HCT116 (cell line): ENCODE data around the gene PLCB3. TPM values are rescaled to one million over a fixed set of nuclear protein-coding genes. Genes with fewer than 3 reads are reported as not detected.

Experiments used
- ATAC-seq: fragments of 200-7000 bp; cut with Tn5 transposase; 2 replicates; pipeline ENCODE4 v1.9.1; 2020; ENCODE audit warnings: mild to moderate bottlenecking, moderate library complexity
- BruUV-seq: library from RNA; stranded (reverse); fragments of 400-500 nt; replicated peaks from 2 replicates; lab custom pipeline; 2021; lab: Mats Ljungman, UMichigan
- CTCF ChIA-PET: fragments of 300-600 bp; sonication (Branson Sonifier 250); formaldehyde crosslinking; loops from one replicate; lab custom pipeline; 2021; ENCODE audit warnings: antibody characterized with exemption; lab: Charles Lee
- POLR2A ChIA-PET: fragments of 300-600, 350-600 bp; sonication (Branson Sonifier 250); formaldehyde crosslinking; loops from one replicate; lab custom pipeline; 2021; ENCODE audit warnings: antibody characterized with exemption; lab: Charles Lee
- RAD21 ChIA-PET, 2 experiments: fragments of 300-600 bp; sonication (Branson Sonifier 250); formaldehyde crosslinking; loops; one replicate each; lab custom pipeline; 2023; ENCODE audit warnings: low total read pairs in 2 of 2; ENCODE audit not compliant: uncharacterized antibody in 2 of 2, unreplicated experiment in 2 of 2, low non-redundant PET in 1 of 2; lab: Charles Lee
- DNase-seq: peaks from one replicate; pipeline ENCODE4 v3.0.0-alpha.2; 2010; ENCODE audit warnings: low read depth, low spot score
- H2AFZ ChIP-seq: fragments of 200-600 bp; shearing (Covaris generic), sonication (generic); 2 replicates; pipeline ENCODE4 v1.6.1; 2017; ENCODE audit warnings: low read depth, mixed run types, mixed read lengths, antibody characterized with exemption, low read length; ENCODE audit not compliant: poor library complexity, severe bottlenecking
- H3K27ac ChIP-seq: 2 replicates; pipeline ENCODE4 v1.5.1; 2012; ENCODE audit warnings: low read depth, low read length
- H3K27me3 ChIP-seq: fragments of 200-600 bp; sonication (generic); 2 replicates; pipeline ENCODE4 v1.6.1; 2016; ENCODE audit warnings: mixed run types, low read length, mixed read lengths; ENCODE audit not compliant: insufficient read depth
- H3K36me3 ChIP-seq, 2 experiments: fragments of 200-500 bp in 1 of 2; fragments of 200-600 bp in 1 of 2; sonication (Bioruptor generic) in 1 of 2; sonication (generic) in 1 of 2; 2 replicates each; pipeline versions ENCODE4 v1.5.1 to v1.6.1; 2014 to 2016; ENCODE audit warnings: low read length in 2 of 2, inconsistent platforms in 1 of 2, mixed read lengths in 1 of 2, mixed run types in 1 of 2; ENCODE audit not compliant: insufficient read depth in 2 of 2, control insufficient read depth in 1 of 2
- H3K4me1 ChIP-seq, 2 experiments: fragments of 200-600 bp in 1 of 2; sonication (generic) in 1 of 2; 2 replicates each; pipeline versions ENCODE4 v1.5.1 to v1.6.1; 2012 to 2017; ENCODE audit warnings: low read length in 2 of 2, inconsistent platforms in 1 of 2, mild to moderate bottlenecking in 1 of 2, mixed read lengths in 1 of 2, mixed run types in 1 of 2, moderate library complexity in 1 of 2; ENCODE audit not compliant: insufficient read depth in 2 of 2, control insufficient read depth in 1 of 2
- H3K4me2 ChIP-seq: fragments of 200-600 bp; sonication (generic); 2 replicates; pipeline ENCODE4 v1.6.1; 2017; ENCODE audit warnings: mixed run types, low read length, mixed read lengths
- H3K4me3 ChIP-seq, 2 experiments: fragments of 200-600 bp in 1 of 2; sonication (generic) in 1 of 2; replicated peaks in 1 of 2; 2 replicates each; pipeline ENCODE4 v1.5.1; 2011 to 2016; ENCODE audit warnings: low read length in 2 of 2, control low read depth in 1 of 2, low read depth in 1 of 2, mild to moderate bottlenecking in 1 of 2, mixed read lengths in 1 of 2, mixed run types in 1 of 2
- H3K79me2 ChIP-seq: fragments of 200-600 bp; sonication (generic); 2 replicates; pipeline ENCODE4 v1.6.1; 2017; ENCODE audit warnings: mild to moderate bottlenecking, mixed run types, low read length, moderate library complexity, mixed read lengths; ENCODE audit not compliant: insufficient read depth
- H3K9ac ChIP-seq: fragments of 200-600 bp; sonication (generic); 2 replicates; pipeline ENCODE4 v1.6.1; 2016; ENCODE audit warnings: low read length, mixed read lengths
- H3K9me2 ChIP-seq: fragments of 200-600 bp; sonication (generic), shearing (Covaris generic); 2 replicates; pipeline ENCODE4 v1.6.1; 2017; ENCODE audit warnings: mixed run types, mild to moderate bottlenecking, moderate library complexity; ENCODE audit not compliant: insufficient read depth
- H3K9me3 ChIP-seq, 2 experiments: fragments of 200-500 bp in 1 of 2; fragments of 200-600 bp in 1 of 2; sonication (Bioruptor generic) in 1 of 2; sonication (generic) in 1 of 2; 2 replicates each; pipeline ENCODE4 v1.6.1; 2014 to 2017; ENCODE audit warnings: low read length in 2 of 2, mixed read lengths in 2 of 2, inconsistent platforms in 1 of 2, low read depth in 1 of 2, mild to moderate bottlenecking in 1 of 2, mixed run types in 1 of 2, moderate library complexity in 1 of 2; ENCODE audit not compliant: control insufficient read depth in 1 of 2, insufficient read depth in 1 of 2
- H4K20me1 ChIP-seq: fragments of 200-600 bp; sonication (generic), shearing (Covaris generic); 2 replicates; pipeline ENCODE4 v1.6.1; 2017; ENCODE audit warnings: mixed run types, mild to moderate bottlenecking, moderate library complexity; ENCODE audit not compliant: insufficient read depth
- CEBPB ChIP-seq: IDR thresholded peaks from 2 replicates; pipeline ENCODE4 v1.6.1; 2012; ENCODE audit warnings: low read depth
- EGR1 ChIP-seq: IDR thresholded peaks from 2 replicates; pipeline ENCODE4 v1.6.1; 2012; ENCODE audit warnings: low read depth
- EZH2 ChIP-seq: fragments of 200-600 bp; sonication (generic); IDR thresholded peaks from 2 replicates; pipeline ENCODE4 v1.6.1; 2017; ENCODE audit warnings: antibody characterized with exemption, mixed run types
- EZH2phosphoT487 ChIP-seq: fragments of 200-600 bp; IDR thresholded peaks from 2 replicates; pipeline ENCODE4 v1.6.1; 2018; ENCODE audit warnings: antibody characterized with exemption, borderline replicate concordance
- FOSL1 ChIP-seq: IDR thresholded peaks from 2 replicates; pipeline ENCODE4 v1.6.1; 2012; ENCODE audit warnings: low read depth
- POLR2AphosphoS5 ChIP-seq: IDR thresholded peaks from 2 replicates; pipeline ENCODE4 v1.6.1; 2011; ENCODE audit warnings: mild to moderate bottlenecking, low read depth, low read length, moderate library complexity
- REST ChIP-seq: IDR thresholded peaks from 2 replicates; pipeline ENCODE4 v1.6.1; 2012; ENCODE audit warnings: low read depth
- SP1 ChIP-seq: IDR thresholded peaks from 2 replicates; pipeline ENCODE4 v1.6.1; 2012; ENCODE audit warnings: low read depth
- TCF7L2 ChIP-seq: IDR thresholded peaks from 2 replicates; pipeline ENCODE4 v1.7.0; 2011; ENCODE audit warnings: borderline replicate concordance, inconsistent platforms; ENCODE audit not compliant: insufficient read depth, insufficient read length; ENCODE audit errors: extremely low read depth
- intact Hi-C: fragments of 100-400 bp; cut with micrococcal nuclease; formaldehyde crosslinking; loops from 2 replicates; pipeline ENCODE4 v1.10.0; 2022
- total RNA-seq: library from RNA; stranded (reverse); gene quantifications from one replicate; pipeline ENCODE4 v1.2.1, GENCODE V29; 2021; ENCODE audit not compliant: unreplicated experiment

Gene PLCB3
- total RNA-seq, 1 experiment from 2014 or later, result 106 TPM

DNA sequence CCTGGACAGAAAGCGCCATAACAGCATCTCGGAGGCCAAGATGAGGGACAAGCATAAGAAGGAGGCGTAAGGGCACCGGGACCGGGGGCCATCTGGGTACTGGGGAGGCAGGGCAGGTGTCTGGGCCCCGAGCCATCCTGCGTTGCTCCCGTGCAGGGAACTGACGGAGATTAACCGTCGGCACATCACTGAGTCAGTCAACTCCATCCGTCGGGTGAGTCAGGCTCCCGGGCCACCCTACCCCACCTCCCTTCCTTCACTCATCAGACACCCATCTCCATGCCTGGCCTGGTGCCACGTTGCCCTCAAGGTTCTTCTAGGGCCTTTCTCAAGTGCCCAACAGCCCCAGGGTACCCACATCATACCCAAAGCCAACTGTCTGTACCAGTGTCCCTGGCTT lies 15.0 kb downstream of the PLCB3 start:
- no peaks in the 10 kb centered on the region for H3K27me3 ChIP-seq
- no peak overlapping the region; the same call in 1 of the 2 replicates for H3K27ac ChIP-seq
- H4K20me1 ChIP-seq, result no peaks in the 10 kb centered on the region
- no peak overlapping the region for H3K4me3 ChIP-seq
- H3K36me3 ChIP-seq, result peaks cover 5 to 34% of the 10 kb centered on the region in 2 experiments; a peak in 2 of 4 replicates
- no TSS peak for BruUV-seq
- intact Hi-C loops, result no loop called here
- no peak for DNase-seq
- POLR2A ChIA-PET, result interaction anchor here (1.7 kb wide), 1 partner anchor 25 kb away, joined by 5 read pairs; the partner anchor contains the start of gene FKBP2
- peaks cover 13 to 25% of the 10 kb centered on the region in 2 experiments; a peak in 3 of 4 replicates for H3K4me1 ChIP-seq
- RAD21 ChIA-PET, result no interaction called here
- no peak overlapping the region for H3K9ac ChIP-seq
- ATAC-seq, result no peak
- H3K4me2 ChIP-seq, result no peak overlapping the region
- no peak overlapping the region for H2AFZ ChIP-seq
- no peaks in the 10 kb centered on the region for H3K9me2 ChIP-seq
- no peaks in the 10 kb centered on the region for H3K9me3 ChIP-seq
- CTCF ChIA-PET, result no interaction called here
- TF ChIP-seq REST (no peak), POLR2AphosphoS5 (no peak), EGR1 (no peak), FOSL1 (no peak), SP1 (no peak), EZH2phosphoT487 (no peak), CEBPB (no peak), TCF7L2 (no peak), EZH2 (no peak)
- TF ChIP-seq, all 23 proteins: peak for 0
- H3K79me2 ChIP-seq, result no peaks in the 10 kb centered on the region; the same call in 1 of the 2 replicates
